HG02981 (cell line): ENCODE results near the gene COMMD6.

ENCODE experiments used
- ATAC-seq: cut with Tn5 transposase; IDR thresholded peaks from one replicate; pipeline ENCODE4 v1.9.1; 2021; ENCODE audit warnings: mild to moderate bottlenecking, moderate library complexity; ENCODE audit not compliant: unreplicated experiment

The COMMD6 gene

GRCh38 chr13:75485286-75486062, 52.2 kb downstream of the COMMD6 start:
- no peak for ATAC-seq

- ATAC-seq, result no peak
Measured at GRCh38 chr13:75482820-75483079, 54.9 kb downstream of the COMMD6 start.

- ATAC-seq, result peak; percentile 67
Measured at GRCh38 chr13:75482070-75482819, 55.4 kb downstream of the COMMD6 start, which contains the start of gene TBC1D4. TBC1D4 (minus strand) TSS chr13:75482169; CDS start chr13:75481767, 402 bp downstream.

GRCh38 chr13:75481176-75482069, 56.2 kb downstream of the COMMD6 start:
- peak; percentile 21 for ATAC-seq

- peak; percentile 18 for ATAC-seq
Measured at GRCh38 chr13:75480671-75481175, 56.9 kb downstream of the COMMD6 start.

GRCh38 chr13:75479102-75479740, 58.4 kb downstream of the COMMD6 start:
- ATAC-seq, result no peak

GRCh38 chr13:75478659-75479058, 59.0 kb downstream of the COMMD6 start:
- no peak for ATAC-seq
